ENCODE measurements around the gene ATG3. TPM values are rescaled to one million over a fixed set of nuclear protein-coding genes. Genes with fewer than 3 reads are reported as not detected.

ATG3 gene
- total RNA-seq, 1 experiment from 2014 or later = 59.3 TPM

- no peak overlapping the region for H3K4me3 Mint-ChIP-seq
- H3K9me3 ChIP-seq (ENCODE audit: control insufficient read depth, low read depth, low read length) = no peaks in the 10 kb centered on the region
- H3K79me2 ChIP-seq (ENCODE audit: insufficient read depth, low read length) = no peaks in the 10 kb centered on the region
- H3K9ac ChIP-seq (ENCODE audit: extremely low read depth, insufficient read length, low read length) = no peak overlapping the region
- no peak overlapping the region for H3T11ph ChIP-seq (ENCODE audit: low read length)
- H3K4me2 ChIP-seq (ENCODE audit: insufficient read depth, insufficient read length, low read length) = no peak overlapping the region
- no peak overlapping the region for H3K4ac ChIP-seq (ENCODE audit: low read depth, low read length)
- H2BK20ac ChIP-seq (ENCODE audit: low read depth, low read length, poor library complexity, severe bottlenecking) = no peak overlapping the region
- H3K27ac ChIP-seq (ENCODE audit: insufficient read length, low read depth, low read length) = no peak overlapping the region
- no peak for DNase-seq
- no peak for TF ChIP-seq CTCF (conservative IDR thresholded peaks at IDR 0.05)
- no peak overlapping the region for H3K27ac Mint-ChIP-seq
- no peaks in the 10 kb centered on the region for H4K20me1 ChIP-seq (ENCODE audit: control insufficient read depth, insufficient read depth, insufficient read length)
- H2BK120ac ChIP-seq (ENCODE audit: low read depth, low read length, poor library complexity, severe bottlenecking) = no peak overlapping the region
- no peaks in the 10 kb centered on the region for H3K9me3 Mint-ChIP-seq
- H2AK5ac ChIP-seq (ENCODE audit: insufficient read length, low read length) = no peak overlapping the region
- no peak overlapping the region for H3K56ac ChIP-seq (ENCODE audit: insufficient read length, low read depth, low read length)
- H3K79me1 ChIP-seq (ENCODE audit: insufficient read depth, low read depth, low read length, poor library complexity, severe bottlenecking) = no peaks in the 10 kb centered on the region
- no peaks in the 10 kb centered on the region for H3K4me1 ChIP-seq (ENCODE audit: insufficient read depth, low read length)
- H3K23me2 ChIP-seq (ENCODE audit: insufficient read length, low read depth, low read length, poor library complexity, severe bottlenecking) = no peaks in the 10 kb centered on the region
- peaks cover 9 to 11% of the 10 kb centered on the region in 2 experiments; a peak in 3 of 4 replicates for H3K4me1 Mint-ChIP-seq
- H2BK15ac ChIP-seq (ENCODE audit: low read depth, low read length) = no peak overlapping the region
- no peak overlapping the region for H2BK5ac ChIP-seq (ENCODE audit: insufficient read length, low read length)
- no peaks in the 10 kb centered on the region for H3K27me3 Mint-ChIP-seq (ENCODE audit: low read depth)
- no peak overlapping the region for H4K91ac ChIP-seq (ENCODE audit: insufficient read length, low read depth, low read length)
- H2AFZ ChIP-seq (ENCODE audit: low read length) = no peak overlapping the region
- no peak overlapping the region for H3K18ac ChIP-seq (ENCODE audit: insufficient read length, low read depth, low read length)
- H4K8ac ChIP-seq (replicated peaks; ENCODE audit: insufficient read length, low read depth, low read length) = no peak overlapping the region
- H3K23ac ChIP-seq (ENCODE audit: insufficient read length, low read depth, low read length) = no peak overlapping the region
- H3K14ac ChIP-seq (ENCODE audit: insufficient read depth, low read length) = no peak overlapping the region
- WGBS (ENCODE audit: extremely low coverage, insufficient read length, low lambda C conversion rate) = no CpG with 5 or more reads among the region's 4 CpGs
- no peaks in the 10 kb centered on the region for H3K36me3 Mint-ChIP-seq (ENCODE audit: insufficient read depth in 1 of 3, low read depth in 3 of 3)
- H2BK12ac ChIP-seq (ENCODE audit: insufficient read length, low read depth, low read length) = no peak overlapping the region
- no peaks in the 10 kb centered on the region for H3K27me3 ChIP-seq (ENCODE audit: insufficient read depth, low read length)
- no peak overlapping the region for H4K5ac ChIP-seq (ENCODE audit: insufficient read length, low read depth, low read length)
These were observed 42.8 kb upstream of the ATG3 start for GRCh38 chr3:112604536-112604935.

Measured in H9 (cell line).